Ovary (tissue), 9 donors: ENCODE data around the gene MGA. TPM values are rescaled to one million over a fixed set of nuclear protein-coding genes. Genes with fewer than 3 reads are reported as not detected.

ENCODE experiments used
- DNase-seq, 5 donors: peaks; one replicate each; pipeline ENCODE4 v3.0.0-alpha.2; 2019 to 2020
- H3K27ac ChIP-seq, 2 donors: fragments of 200-600 bp; one replicate each; pipeline versions ENCODE4 v1.5.1 to v1.8.0; 2019 to 2022
- H3K27me3 ChIP-seq: fragments of 200-600 bp; one replicate; pipeline ENCODE4 v1.8.0; 2022
- H3K36me3 ChIP-seq: fragments of 200-600 bp; sonication (generic); one replicate; pipeline ENCODE4 v1.5.1; 2019
- H3K4me1 ChIP-seq: one replicate; pipeline ENCODE4 v1.8.1; 2013; ENCODE audit warnings: mild to moderate bottlenecking, moderate library complexity; ENCODE audit not compliant: insufficient read depth
- H3K4me3 ChIP-seq: fragments of 200-600 bp; sonication (generic); one replicate; pipeline ENCODE4 v1.5.1; 2017
- H3K9me3 ChIP-seq, 2 donors: fragments of 200-600 bp in 1 of 2; sonication (generic) in 1 of 2; one replicate each; pipeline versions ENCODE4 v1.5.1 to v1.8.1; 2013 to 2019; ENCODE audit warnings: mild to moderate bottlenecking in 1 of 2, moderate library complexity in 1 of 2
- CTCF ChIP-seq, 3 donors: fragments of 450-650 bp in 2 of 3; fragments of 200-600 bp in 1 of 3; IDR thresholded peaks; one replicate each; pipeline versions ENCODE4 v1.5.1 to v1.8.0; 2016 to 2022; ENCODE audit warnings: antibody characterized with exemption in 3 of 3, mild to moderate bottlenecking in 1 of 3
- EP300 ChIP-seq: sonication (generic); formaldehyde crosslinking; IDR thresholded peaks from one replicate; pipeline ENCODE4 v1.6.1; 2017; ENCODE audit warnings: antibody characterized with exemption
- POLR2A ChIP-seq: fragments of 450-650 bp; IDR thresholded peaks from one replicate; pipeline ENCODE4 v1.6.1; 2017; ENCODE audit warnings: antibody characterized with exemption, mild to moderate bottlenecking, moderate library complexity
- WGBS, 3 donors: extraction: QIAGEN DNeasy Blood & Tissue Kit in 1 of 3; methylation state at CpG; one replicate each; pipeline versions ENCODE4 v1.1.5 to v1.1.7; 2013 to 2017; 5-methylcytosine and 5-hydroxymethylcytosine counted together
- intact Hi-C, 4 donors: fragments of 100-400 bp; cut with DNase I; formaldehyde crosslinking; loops; one replicate each; pipeline versions ENCODE4 v1.11.0 to v1.15.1; 2022 to 2023
- polyA plus RNA-seq, 2 donors: library from polyadenylated mRNA; stranded (reverse); fragments of 200-250 nt in 1 of 2; fragments of 350-450 nt in 1 of 2; fragmentation: Illumina TruSeq in 1 of 2; extraction: RNeasy Lipid Tissue Mini Kit (QIAGEN cat#74804) in 1 of 2; gene quantifications; one replicate each; pipeline ENCODE4 v1.2.3, GENCODE V29; 2013 to 2014
- total RNA-seq, 7 donors: library from RNA; depleted of rRNA in 2 of 7; stranded (reverse); fragments of >200 nt in 2 of 7; fragmentation: NEBNext Ultra II Directional in 3 of 7; extraction: Animal tissue kit (Norgen Biotek cat#: 25700) in 3 of 7; gene quantifications; one replicate each; pipeline versions ENCODE4 v1.1.0 to v1.2.4, GENCODE V29; 2016 to 2023
- donor health status: DM: no; HTN: no; CAD: no; lungs with moderate emphysema.
- donor health status: DM: no; HTN: no; CAD: no.
- donor health status: Bipolar disorder and iron deficiency.
- donor health status: DM: yes; HTN: yes; CAD: no.
- donor health status: DM: no; HTN: no; CAD: no.
- donor health status: DM: yes; HTN: yes; CAD: no.

The MGA gene
- total and polyA plus RNA-seq, 9 donors = 7.1 to 90.2 (median 60.9) TPM

DNA sequence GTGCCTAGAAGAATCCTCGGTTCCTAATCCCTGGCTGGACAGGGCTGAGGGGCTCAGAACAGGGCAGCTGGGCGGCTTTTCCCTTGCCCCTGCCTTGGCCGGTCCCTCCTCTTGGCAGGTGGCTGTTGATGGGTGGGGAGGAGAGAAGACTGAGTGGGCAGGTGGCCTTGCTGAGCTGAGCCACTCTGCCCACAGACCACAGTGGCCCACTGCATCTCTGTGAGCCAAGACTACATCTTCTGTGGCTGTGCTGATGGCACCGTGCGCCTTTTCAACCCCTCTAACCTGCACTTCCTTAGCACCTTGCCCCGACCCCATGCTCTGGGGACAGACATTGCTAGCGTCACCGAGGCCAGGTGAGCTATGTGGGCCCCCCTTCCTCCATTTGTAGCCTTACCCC is 153.2 kb downstream of the MGA start:
- Histone ChIP-seq H3K4me1 (no peaks in the 10 kb centered on the region), H3K4me3 (no peak overlapping the region), H3K9me3 (no peaks in the 10 kb centered on the region), H3K27ac (no peak overlapping the region), H3K36me3 (no peaks in the 10 kb centered on the region), H3K27me3 (no peaks in the 10 kb centered on the region)
- DNase-seq = no peak
- TF ChIP-seq POLR2A = no peak
- WGBS, 3 donors = 90 to 92% (median 90%) methylated on average over 8 of the region's 8 CpGs
- intact Hi-C loops = loop anchor here in 3 of 4 donors (5.0 to 10.0 kb wide), 4 partner anchors 41 to 259 kb away; partner anchors contain the start of genes TYRO3 (in 3 of the 3) and MAPKBP1 (in 1 of the 3)

- H3K9me3 ChIP-seq = no peaks in the 10 kb centered on the region
- no peak overlapping the region for H3K27ac ChIP-seq
- TF ChIP-seq POLR2A = no peak
- TF ChIP-seq EP300 = no peak
- TF ChIP-seq CTCF (IDR thresholded peaks at IDR 0.05) = no peak
- intact Hi-C loops = loop anchor here in 3 of 4 donors (5.0 to 10.0 kb wide), 4 partner anchors 42 to 260 kb away; partner anchors contain the start of genes TYRO3 (in 3 of the 3) and MAPKBP1 (in 1 of the 3)
- WGBS, 3 donors = 62 to 75% (median 64%) methylated on average over 5 of the region's 5 CpGs
- no peak for DNase-seq
- no peak overlapping the region for H3K4me3 ChIP-seq
- no peaks in the 10 kb centered on the region for H3K27me3 ChIP-seq
- no peaks in the 10 kb centered on the region for H3K36me3 ChIP-seq
- no peaks in the 10 kb centered on the region for H3K4me1 ChIP-seq
These were observed 154.3 kb downstream of the MGA start for GRCh38 chr15:41814534-41814933.

DNA sequence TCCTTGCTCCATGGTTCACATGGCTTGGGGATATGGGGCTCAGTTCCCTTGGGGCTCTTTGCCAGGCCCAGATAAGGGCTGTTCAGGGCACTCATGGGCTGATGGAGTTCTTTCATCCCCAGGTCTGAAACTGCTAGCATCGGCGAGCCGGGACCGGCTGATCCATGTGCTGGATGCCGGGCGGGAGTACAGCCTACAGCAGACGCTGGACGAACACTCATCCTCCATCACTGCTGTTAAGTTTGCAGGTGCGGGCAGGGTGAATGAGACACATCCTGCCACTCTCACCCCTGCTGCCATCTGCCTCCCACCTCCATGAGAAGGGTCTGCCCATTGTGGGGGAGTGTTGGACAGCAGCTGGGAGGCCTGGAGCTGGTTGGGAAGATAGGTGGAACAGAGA is 156.6 kb downstream of the MGA start:
- TF ChIP-seq CTCF (IDR thresholded peaks at IDR 0.05) (no peak), EP300 (no peak), POLR2A (no peak)
- H3K36me3 ChIP-seq = no peaks in the 10 kb centered on the region
- H3K27ac ChIP-seq = no peak overlapping the region
- WGBS, 3 donors = 87 to 91% (median 90%) methylated on average over 9 of the region's 9 CpGs
- intact Hi-C loops = loop anchor here in 1 of 4 donors (10.0 kb wide), 1 partner anchor 262 kb away; the partner anchor contains the start of gene TYRO3
- H3K9me3 ChIP-seq = no peaks in the 10 kb centered on the region
- DNase-seq = no peak
- no peaks in the 10 kb centered on the region for H3K4me1 ChIP-seq
- H3K4me3 ChIP-seq = no peak overlapping the region
- no peaks in the 10 kb centered on the region for H3K27me3 ChIP-seq

DNA sequence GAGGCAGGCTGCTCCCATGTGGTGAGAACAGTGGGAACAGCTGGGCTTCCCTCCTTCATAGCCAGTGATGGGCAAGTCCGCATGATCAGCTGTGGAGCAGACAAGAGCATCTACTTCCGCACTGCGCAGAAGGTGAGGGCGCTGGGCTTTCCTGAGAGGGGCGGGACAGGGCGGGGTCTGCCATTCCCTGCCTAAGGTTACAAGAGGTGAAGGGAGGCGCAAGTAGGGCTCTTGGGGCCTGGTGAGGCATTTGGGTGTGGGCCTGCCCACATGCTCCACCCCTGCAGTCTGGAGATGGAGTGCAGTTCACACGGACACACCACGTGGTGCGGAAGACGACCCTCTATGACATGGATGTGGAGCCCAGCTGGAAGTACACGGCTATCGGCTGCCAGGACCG is 157.1 kb downstream of the MGA start:
- Histone ChIP-seq H3K36me3 (no peaks in the 10 kb centered on the region), H3K4me3 (no peak overlapping the region), H3K27me3 (no peaks in the 10 kb centered on the region), H3K9me3 (no peaks in the 10 kb centered on the region), H3K27ac (no peak overlapping the region), H3K4me1 (no peaks in the 10 kb centered on the region)
- WGBS, 3 donors = 80 to 87% (median 82%) methylated on average over 14 of the region's 14 CpGs
- intact Hi-C loops = loop anchor here in 1 of 4 donors (10.0 kb wide), 1 partner anchor 263 kb away; the partner anchor contains the start of gene TYRO3
- TF ChIP-seq CTCF (IDR thresholded peaks at IDR 0.05) (no peak), EP300 (no peak), POLR2A (no peak)
- no peak for DNase-seq

GRCh38 chr15:41817781-41818180 is 157.6 kb downstream of the MGA start:
- H3K4me1 ChIP-seq = no peaks in the 10 kb centered on the region
- H3K36me3 ChIP-seq = no peaks in the 10 kb centered on the region
- no peak for TF ChIP-seq CTCF (IDR thresholded peaks at IDR 0.05)
- TF ChIP-seq POLR2A = no peak
- no peak for TF ChIP-seq EP300
- H3K27ac ChIP-seq = no peak overlapping the region
- intact Hi-C loops = loop anchor here in 1 of 4 donors (10.0 kb wide), 1 partner anchor 263 kb away; the partner anchor contains the start of gene TYRO3
- no peak overlapping the region for H3K4me3 ChIP-seq
- no peak for DNase-seq
- WGBS, 3 donors = 78 to 86% (median 83%) methylated on average over 6 of the region's 6 CpGs
- no peaks in the 10 kb centered on the region for H3K27me3 ChIP-seq
- H3K9me3 ChIP-seq = no peaks in the 10 kb centered on the region
